Stimulated activated CD4-positive, alpha-beta T cell treated with anti-CD3 and anti-CD28 coated beads, Interleukin-1b, Interleukin-23, amount 100 ng/mL, for 1 hour (primary cell): Measurements from ENCODE around the gene OSBPL10.

Source experiments
- DNase-seq, 2 donors: peaks; one replicate each; pipeline ENCODE4 v3.0.0-alpha.2; 2020; ENCODE audit warnings: low read depth in 2 of 2

The OSBPL10 gene

DNA sequence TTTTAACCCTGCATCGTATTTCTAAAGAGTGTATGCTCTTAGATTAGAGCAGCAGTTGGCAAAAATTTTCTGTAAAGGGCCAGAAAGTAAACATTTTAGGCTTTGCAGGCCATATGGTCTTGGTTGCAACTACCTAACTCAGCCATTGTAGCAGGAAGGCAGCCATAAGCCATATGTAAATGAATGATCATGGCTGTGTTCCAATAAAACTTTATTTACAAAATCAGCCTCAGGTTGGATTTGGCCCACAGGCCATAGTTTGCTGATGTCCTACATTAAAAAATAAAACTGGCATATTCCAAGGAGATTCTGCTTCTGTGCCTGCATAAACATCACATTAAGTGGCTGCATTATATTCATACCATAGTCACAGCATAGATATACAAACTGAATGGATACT is 313.5 kb downstream of the OSBPL10 start:
- DNase-seq = no peak

DNA sequence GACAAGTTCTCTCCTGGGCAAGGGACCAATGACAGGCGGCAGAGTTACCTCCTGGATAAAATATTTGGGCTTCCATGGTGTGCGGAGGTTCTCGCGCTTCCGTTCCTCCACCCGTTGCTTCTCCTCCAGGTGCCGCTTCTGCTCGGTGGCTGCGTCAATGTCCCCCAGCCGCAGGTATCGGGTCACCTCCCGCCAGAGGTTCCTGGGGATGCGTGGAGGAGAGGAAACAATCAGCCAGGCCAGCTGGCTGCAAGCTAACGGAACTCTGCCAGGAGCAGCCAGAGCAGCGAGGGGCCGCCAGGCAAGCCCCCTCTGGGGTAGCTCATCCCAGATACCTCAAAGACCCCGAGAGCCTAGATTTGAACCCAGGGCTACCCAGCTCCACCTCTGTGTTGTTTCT is 317.0 kb downstream of the OSBPL10 start:
- DNase-seq = no peak

DNA sequence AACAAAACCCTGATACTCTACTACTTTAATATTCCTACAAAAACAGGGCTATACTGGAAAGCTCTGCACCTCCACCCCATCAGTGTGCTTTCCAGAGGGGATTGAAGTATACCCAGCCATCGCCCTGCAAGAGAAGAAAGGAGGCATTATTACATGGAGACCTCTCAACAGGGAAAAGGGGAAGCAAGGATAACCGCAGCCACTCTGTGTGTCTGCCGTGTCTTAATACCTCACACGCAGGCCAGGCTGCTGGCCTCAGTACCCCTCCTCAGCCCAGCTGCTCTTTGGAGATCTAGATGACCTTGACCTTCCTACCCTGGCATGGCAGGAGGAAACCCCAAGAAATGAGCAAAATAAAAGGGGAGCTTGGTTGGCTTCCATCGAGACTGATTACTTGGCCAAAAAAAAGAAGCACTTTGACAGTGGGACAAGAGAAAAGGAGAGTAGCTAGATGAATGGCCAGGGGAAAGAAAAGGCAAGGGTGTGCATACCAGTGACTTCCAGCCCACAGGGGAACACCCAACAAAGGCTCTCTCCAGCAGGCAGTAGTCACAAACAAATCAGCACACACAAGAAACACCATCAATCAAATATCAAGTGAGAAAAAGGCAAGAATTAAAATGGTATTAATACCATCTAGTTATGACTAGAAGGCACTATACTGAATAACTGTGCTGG is 318.9 kb downstream of the OSBPL10 start:
- DNase-seq = no peak

DNA sequence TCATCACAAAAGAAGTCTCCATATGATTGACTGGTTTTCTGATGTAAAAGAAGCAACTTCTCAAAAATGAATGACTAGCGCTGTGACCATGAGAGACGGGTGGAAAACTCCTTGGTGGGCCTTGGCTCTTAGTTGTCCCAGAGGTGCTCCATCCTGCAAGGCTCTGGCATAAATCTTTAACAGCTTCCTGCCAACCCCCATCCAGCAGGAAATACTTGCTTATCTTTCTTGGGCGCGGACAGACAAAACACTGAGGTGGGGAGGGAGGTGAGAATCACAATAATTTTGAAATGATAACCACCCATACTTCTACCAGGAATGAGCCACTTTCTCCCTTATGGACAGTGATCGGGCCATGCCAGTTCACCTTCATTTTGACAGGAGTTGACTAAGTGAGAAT is 319.8 kb downstream of the OSBPL10 start:
- no peak for DNase-seq

DNA sequence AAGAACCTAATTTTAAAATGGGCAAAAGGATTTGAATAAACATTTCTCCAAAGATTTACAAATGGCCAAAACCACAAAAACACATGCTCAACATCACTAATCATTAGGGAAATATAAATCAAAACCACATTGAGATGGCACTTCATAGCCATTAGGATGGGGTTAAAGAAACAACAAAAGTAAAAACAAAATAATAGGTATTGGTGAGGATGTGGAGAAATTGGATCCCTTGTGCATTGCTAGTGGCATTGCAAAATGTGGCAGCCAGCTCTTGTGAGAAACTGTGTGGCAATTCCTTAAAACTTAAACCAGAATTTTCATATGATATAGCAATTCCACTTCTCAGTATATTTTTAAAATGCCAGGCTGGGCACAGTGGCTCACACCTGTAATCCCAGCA is 321.8 kb downstream of the OSBPL10 start:
- no peak for DNase-seq

DNA sequence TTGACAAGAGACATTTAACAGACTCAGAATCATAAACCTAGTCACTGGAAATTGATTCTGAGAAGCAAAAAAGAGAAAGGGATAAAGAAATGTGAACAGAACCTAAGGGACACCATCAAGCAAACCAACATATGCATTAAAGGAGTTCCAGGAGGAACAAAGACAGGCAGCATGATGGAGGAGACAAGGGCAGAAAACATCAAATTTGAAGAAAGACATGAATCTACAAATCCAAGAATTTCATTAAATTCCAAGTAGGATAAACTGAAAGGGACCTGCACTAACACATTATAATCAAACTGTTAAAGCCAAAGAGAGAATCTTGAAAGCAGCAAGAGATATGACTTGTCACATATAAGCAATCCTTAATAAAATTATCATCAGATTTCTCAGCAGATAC is 326.1 kb downstream of the OSBPL10 start:
- no peak for DNase-seq

DNA sequence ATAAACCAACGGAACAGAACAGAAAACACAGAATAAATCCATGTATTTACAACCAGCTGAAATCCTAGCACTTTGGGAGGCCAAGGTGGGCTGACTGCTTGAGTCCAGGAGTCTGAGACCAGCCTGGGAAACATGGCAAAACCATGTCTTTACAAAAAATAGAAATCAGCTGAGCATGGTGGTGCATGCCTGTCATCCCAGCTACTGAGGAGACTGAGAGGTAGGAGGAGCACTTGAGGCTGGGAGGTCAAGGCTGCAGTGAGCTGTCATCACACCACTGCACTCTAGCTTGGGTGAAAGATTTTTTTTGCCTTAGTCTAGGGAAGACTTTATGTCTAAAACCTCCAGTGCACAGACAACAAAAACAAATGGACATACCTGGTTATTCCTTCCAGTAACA is 327.6 kb downstream of the OSBPL10 start:
- no peak for DNase-seq

DNA sequence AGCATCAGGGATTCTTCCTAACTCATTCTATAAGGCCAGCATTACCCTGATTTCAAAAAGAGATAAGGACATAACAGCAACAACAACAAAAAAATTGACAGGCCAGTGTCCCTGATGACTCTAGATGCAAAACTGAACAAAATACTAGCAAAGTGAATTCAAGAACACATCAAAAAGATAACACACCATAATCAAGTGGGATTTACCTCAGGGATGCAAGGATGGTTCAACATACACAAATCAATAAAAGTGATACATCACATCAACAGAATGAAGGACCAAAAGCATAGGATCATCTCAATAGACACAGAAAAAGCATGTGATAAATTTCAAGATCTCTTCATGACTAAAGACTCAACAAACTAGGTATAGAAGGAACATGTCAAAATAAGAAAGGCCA is 328.8 kb downstream of the OSBPL10 start:
- DNase-seq = no peak

DNA sequence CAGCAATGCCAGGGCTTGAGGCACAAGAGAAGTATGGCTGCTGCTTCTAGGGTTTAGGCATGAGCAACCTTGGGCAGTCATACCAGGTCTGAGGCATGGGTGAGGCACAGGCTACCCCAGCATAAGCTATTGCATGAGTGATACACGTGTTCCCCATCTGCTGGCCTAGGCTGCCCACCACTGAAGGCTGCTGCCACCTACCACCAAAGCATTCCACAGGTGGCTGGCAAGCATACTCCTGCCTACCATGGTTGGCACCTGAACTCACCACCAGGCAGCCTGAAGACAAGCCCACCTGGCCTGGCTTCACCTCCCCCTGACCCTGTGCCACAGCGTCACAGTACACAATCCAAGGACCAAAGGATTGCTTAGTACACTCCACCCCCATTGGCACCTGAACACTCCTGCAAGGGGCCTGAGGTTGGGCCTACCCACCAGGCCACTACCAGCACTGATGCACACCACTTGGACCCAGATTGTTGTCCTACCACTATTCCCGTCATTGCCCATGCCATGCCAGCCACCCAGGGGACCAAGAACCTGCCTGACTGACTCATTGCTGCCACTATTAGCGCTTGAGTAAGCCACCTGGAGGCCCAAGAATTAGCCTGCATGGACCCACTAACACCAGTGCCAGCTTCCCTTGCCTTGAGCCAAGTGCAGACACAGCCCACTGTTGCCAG is 332.6 kb downstream of the OSBPL10 start:
- DNase-seq = no peak

DNA sequence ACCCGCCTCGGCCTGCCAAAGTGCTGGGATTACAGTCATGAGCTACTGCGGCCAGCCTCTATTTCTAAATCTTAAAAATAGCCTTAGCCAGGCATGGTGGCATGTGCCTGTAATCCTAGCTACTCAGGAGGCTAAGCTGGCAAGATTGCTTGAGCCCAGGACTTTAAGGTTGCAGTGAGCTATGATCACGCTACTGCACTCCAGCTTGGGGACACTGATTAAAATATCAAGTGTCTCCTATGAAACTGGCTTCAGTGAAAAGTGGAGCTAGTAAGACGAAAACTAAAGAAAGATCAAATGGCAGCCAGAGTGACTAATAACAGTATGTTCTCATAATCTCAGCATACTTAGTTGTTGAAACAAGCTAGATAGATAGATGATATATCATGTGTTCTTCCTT is 335.8 kb downstream of the OSBPL10 start:
- DNase-seq = no peak

DNA sequence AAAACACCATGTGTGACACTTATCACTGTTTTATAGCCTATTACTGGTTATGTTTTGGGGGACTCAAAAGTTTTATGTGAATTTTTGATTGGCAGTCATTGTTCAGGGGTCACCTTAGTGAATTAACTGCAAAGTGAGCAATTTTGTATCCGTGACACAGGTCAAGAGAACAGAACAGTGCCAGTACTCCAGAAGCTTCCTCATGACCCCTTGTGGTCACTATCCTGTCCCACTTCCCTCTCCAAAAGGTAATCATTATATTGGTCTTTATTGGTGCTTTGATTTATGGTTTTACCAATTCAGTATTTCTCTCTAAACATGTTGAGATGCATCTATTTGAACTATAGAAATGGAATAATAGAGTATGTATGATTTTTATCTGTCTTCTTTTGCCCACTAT is 341.2 kb downstream of the OSBPL10 start:
- no peak for DNase-seq

DNA sequence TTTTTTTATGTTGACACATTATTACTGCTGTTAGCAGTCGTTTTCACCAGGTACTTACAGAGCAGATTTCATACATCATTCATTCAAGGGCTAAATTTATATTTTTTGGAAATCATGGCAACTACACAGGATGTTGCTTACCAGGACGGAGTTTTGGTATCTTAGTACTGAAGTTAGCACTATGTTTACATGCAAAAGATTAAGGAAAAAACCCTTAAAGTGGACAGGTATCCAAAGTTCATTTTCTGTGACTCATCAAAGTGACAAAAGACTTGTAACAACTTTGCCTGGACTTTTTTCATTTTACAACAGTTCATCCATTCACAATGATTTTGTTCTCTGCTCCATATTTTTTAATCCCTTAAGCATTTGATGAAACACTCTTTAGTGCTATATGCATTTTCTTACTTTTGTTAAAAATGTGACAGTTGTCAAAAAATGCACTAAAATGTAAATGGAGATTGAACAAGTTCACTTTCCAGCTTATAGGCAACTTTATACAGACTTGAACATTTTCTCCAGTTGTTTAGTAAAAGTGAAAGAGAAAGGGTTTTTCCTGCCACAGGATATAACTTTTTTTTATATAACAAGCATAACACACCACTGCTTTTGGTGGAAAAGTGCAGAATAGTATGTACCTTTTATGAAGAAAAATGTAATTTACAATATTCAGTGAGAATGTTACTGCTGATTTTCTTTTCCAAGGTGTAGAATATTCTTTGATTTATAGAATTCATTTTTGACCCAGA is 344.2 kb downstream of the OSBPL10 start:
- DNase-seq = no peak

DNA sequence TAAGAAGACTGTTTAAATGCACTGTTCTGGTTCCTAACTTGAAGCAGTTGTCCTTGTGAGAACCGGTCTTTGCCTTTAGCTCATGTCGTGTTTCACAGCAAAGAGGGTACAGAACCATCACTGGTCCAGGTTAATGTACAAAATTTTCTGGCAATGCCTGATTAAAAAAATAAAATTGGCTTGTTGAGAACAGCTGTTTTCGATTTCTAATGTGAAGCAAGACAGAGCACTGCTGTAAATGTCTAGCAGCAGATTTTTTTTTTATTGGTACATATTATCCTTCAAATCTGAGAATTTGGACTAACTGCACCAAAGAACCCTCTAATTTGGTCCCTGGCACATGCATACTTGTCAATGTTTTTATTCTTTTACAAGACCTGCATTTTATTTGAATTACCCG is 345.0 kb downstream of the OSBPL10 start:
- no peak for DNase-seq

DNA sequence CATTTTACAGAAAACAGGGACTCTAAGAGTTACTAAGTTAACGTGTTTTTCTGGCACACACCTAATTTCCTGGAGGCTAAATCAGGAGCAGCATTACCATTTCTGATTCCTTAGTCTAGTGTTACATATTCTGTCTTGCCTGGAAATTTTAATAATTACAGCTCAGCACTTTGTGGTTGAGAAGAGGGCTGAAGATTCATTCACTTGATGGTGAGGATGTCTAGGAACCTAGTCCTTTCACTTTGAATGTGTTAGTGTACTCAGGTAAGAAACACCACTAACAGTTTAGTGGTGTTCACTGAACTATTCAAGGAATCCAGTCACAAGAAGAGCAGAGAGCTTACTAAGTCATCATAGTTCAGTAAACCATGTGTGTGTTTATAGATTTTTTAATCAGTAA is 345.5 kb downstream of the OSBPL10 start:
- no peak for DNase-seq

DNA sequence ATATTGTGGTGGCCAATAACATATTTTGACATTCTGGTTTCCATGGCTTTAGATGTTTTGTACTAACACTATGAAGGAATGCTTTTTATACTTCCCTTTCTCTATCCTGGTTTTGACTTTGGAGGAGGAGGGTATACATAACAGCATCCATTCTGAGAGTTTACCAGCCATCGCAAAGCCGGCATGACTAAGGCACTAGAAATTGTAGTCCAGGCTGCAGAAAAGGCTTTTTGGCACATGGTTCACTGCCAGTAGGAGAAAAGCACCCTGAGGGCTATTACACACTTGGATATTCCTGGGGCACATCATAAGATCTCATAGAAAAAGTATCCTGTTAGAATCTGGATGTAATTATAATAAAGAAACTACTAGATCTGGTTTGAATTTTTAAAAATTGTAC is 346.6 kb downstream of the OSBPL10 start:
- DNase-seq = no peak

DNA sequence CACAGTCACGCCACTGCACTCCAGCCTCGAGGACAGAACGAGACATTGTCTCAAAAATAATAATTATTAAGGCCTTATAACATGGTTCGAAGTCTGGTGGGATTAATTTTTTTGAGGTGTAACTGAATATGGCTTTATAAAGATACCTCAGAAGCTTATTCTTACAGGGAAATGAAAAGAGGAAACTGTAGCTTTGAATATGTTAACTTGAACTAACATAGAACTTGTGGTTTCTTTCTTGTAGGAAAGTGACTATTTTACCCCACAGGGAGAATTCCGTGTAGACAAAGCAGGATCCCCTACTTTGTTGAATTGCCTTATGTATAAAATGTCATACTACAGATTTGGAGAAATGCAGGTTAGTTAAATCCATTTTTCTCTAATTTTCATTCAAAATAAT is 352.0 kb downstream of the OSBPL10 start:
- no peak for DNase-seq

DNA sequence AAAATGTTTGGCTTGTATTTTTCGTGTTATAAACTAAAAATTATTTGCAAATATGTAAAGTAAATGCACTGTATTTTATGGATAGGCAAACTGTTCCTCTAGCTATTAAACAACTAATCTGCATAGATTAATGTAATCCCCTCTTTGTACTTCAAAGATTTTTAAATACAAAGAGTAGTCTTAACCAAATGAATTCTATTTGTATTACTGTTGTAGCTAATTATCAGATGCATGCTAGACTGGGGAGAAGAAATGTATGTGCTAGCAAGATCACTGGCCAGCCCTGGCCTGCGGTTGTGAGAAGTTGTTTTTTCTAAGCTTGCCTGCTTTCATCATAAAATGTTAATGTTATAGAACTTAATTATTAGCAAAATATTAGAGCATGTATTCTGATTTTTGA is 355.7 kb downstream of the OSBPL10 start:
- no peak for DNase-seq

DNA sequence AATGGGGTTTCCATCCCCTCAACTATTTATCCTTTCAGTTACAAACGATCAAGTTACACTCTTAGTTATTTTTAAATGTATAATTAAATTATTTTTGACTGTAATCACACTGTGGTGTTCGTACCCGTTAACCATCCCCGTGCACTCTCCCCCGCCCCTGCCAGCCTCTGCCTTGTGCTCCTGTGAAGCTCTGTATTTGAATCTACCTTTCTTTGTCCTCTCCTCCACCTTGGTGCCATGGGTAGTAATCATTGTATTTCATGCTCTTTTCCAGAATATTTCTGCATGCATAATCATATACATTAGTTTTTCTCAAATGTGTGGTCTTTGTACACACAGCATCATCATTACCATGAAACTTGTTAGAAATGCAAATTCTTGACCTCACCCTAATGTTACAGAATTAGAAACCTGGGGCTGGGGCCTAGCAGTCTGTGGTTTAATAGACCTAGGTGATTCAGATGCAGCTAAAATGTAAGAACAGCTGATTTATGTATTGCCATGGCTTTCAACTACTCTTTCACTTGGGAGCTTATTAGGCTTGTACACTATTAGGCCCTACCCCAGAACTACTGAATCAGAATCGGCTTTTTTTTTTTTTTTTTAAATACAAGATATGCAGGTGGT is 356.9 kb downstream of the OSBPL10 start:
- DNase-seq = no peak

DNA sequence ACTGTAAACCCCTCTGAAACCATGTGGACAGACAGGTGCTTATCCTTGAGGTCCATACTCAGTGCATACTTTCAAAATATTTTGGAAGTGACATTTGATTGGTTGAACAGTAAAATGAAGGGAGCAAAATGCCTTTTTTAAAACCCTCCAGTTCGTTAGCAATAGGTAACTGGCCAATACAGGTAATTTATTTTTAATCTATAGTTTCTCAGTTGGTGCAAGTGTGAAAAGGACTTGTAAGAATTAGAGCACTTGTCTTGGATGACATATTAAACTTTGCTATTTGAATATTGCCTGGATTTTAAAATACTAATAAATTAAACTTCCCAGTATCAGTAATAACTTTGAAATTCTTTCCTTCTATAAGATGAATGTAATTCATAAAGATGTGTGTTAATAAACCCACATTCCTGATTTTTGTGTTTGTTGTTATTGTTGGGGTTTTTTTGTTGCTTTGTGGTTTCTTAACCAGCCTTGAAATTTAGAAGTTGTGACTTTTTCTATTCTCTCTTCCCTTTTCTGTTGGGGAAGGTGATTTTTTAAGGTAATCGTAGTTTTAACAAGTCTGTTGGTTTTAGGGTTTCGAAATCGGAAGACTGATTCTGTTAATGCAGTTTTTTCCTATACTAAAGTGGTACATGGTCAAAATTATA is 358.3 kb downstream of the OSBPL10 start:
- DNase-seq = no peak

DNA sequence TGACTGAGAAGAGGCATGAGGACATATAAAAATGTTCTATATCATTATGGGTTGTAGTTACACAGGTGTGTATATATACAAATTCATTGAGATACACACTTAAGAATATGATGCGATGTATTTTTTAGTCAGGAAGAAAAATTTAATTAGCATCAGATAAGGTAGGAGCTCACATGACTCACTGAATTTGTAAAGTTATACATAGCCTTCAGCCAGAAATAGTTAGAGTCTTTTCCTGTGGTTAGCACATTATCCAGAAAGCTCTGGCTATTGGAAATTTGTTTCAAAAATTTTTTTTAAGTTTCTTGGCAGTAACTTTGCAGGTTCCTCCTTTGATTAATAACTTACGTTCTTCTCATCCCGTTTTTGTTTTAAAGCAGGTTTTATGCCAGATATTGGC is 359.7 kb downstream of the OSBPL10 start:
- DNase-seq = no peak

DNA sequence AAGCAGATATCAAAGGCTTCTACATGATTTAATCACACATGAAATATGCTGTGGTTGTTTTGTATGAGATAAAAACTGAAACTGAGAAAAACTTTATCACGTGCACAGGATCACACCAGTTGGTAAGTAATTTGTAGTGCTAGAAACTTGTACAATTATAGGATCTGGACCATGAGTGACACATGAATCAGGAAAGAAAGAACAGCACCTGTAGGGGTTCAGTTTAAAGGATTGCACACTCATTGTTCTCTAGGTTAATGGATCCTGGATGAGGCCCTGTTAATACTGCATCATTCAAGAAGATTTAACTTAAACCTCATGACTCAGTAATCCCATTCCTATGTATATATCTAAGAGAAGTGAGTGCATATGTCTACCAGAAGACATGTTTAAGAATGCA is 360.4 kb downstream of the OSBPL10 start:
- DNase-seq = no peak

DNA sequence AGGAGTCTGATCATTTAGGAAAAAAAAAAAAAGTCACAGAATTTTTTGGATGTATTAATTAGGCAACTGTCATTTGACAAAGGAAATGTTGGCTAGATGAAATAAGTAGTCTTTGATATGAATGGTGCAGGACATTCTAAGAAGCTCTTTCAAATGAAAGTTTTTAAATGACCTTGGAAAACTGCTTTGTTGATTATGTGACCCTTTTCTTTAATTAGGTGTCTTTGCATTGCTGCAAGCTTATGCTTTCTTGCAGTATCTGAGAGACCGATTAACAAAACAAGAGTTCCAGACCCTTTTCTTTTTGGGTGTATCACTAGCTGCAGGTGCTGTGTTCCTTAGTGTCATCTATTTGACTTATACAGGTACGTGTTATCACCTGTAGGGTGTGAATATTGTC is 364.4 kb downstream of the OSBPL10 start:
- no peak for DNase-seq
